ENCODE measurements around the gene CLTCL1.

The CLTCL1 gene

DNA sequence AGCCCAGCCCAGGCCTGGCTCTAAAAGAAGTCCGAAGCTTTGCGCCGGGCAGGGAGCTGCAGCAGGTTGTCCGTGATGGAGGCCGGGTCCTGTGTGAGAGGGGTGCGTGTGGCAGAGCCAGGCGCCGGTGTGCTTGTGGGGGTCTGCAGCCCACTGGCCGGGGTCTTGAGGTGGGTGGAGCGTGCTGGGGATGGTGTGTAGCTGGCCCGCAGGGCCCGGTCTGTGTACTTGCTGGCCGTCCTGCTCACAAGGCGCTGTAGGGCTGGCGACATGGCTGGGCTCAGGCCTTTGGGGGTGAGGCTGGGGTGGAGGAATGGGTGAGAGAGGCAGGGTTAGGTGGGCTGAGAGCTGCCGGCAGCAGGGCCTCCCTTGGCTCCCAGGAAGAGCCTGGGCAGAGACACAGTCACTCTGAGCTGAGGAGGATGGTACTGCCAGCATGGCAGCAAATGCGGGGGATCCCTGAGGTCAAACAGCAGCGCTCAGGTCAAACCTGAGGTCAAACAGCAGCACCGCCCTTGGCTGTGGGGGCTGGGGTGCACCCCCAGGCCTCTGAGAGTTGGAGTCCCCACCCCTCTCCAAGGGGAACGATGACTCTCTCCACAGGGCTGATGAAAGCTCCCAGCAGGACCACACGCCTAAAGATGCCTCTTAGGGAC lies 157.2 kb downstream of the CLTCL1 start:
- ChIA-PET POLR2A (interaction anchor here (1.3 to 3.4 kb wide), 2 partner anchors 10 to 11 kb away, joined by 7 to 29 read pairs; partner anchors contain the start of genes DGCR2 and ESS2), CTCF (no interaction called here)
- TF ChIP-seq, protein P1, sequence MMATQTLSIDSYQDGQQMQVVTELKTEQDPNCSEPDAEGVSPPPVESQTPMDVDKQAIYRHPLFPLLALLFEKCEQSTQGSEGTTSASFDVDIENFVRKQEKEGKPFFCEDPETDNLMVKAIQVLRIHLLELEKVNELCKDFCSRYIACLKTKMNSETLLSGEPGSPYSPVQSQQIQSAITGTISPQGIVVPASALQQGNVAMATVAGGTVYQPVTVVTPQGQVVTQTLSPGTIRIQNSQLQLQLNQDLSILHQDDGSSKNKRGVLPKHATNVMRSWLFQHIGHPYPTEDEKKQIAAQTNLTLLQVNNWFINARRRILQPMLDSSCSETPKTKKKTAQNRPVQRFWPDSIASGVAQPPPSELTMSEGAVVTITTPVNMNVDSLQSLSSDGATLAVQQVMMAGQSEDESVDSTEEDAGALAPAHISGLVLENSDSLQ (IDR thresholded peaks at IDR 0.05), result no peak
- no peak for TF ChIP-seq BHLHE40 (IDR thresholded peaks at IDR 0.05; ENCODE audit: borderline replicate concordance)
- TF ChIP-seq CTBP1 (IDR thresholded peaks at IDR 0.05; ENCODE audit: borderline replicate concordance), result no peak
- no peak for TF ChIP-seq L3MBTL2 (conservative IDR thresholded peaks at IDR 0.05)
- no peak for TF ChIP-seq SUZ12 (IDR thresholded peaks at IDR 0.05)
- no peak for TF ChIP-seq TARDBP (IDR thresholded peaks at IDR 0.05)
- no peak for TF ChIP-seq ARNT (IDR thresholded peaks at IDR 0.05)
- no peak for TF ChIP-seq FOXA1 (IDR thresholded peaks at IDR 0.05)
- TF ChIP-seq SP1 (IDR thresholded peaks at IDR 0.05), result no peak
- no peak for TF ChIP-seq NFRKB (IDR thresholded peaks at IDR 0.05)
- no peak for TF ChIP-seq ELF4 (IDR thresholded peaks at IDR 0.05)
- TF ChIP-seq FOXM1 (IDR thresholded peaks at IDR 0.05; ENCODE audit: borderline replicate concordance), result no peak
- no peak for TF ChIP-seq FOXK2 (IDR thresholded peaks at IDR 0.05)
- no peak for DNase-seq (ENCODE audit: extremely low spot score)

DNA sequence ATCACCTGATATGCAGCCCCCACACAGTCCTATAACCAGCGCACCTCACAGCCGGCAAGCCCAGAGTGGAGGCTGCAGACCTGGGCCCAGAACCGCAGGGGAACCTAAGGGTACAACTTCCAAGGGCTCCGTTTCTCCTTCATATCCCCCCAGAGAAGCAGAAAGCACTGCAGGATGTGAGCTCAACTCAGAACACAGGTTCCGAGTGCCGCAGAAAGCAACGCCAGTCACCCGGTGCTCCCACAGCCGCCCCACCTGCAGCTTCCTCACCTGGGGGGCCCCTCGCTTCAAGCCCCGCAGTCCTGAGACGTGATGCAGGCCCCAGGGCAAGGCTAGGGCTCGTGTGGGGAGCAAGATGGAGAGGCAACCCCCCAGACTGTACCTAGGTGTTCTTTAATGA lies 158.0 kb downstream of the CLTCL1 start:
- no peak for DNase-seq (ENCODE audit: extremely low spot score)
- POLR2A ChIA-PET, result interaction anchor here (1.0 to 3.4 kb wide), 3 partner anchors 11 kb away, joined by 3 to 29 read pairs (median 7); partner anchors contain the start of genes DGCR2 and ESS2
- TF ChIP-seq CTBP1 (IDR thresholded peaks at IDR 0.05; ENCODE audit: borderline replicate concordance), result no peak
- TF ChIP-seq ARNT (IDR thresholded peaks at IDR 0.05), result no peak
- no peak for TF ChIP-seq BHLHE40 (IDR thresholded peaks at IDR 0.05; ENCODE audit: borderline replicate concordance)
- TF ChIP-seq TARDBP (IDR thresholded peaks at IDR 0.05), result no peak
- no peak for TF ChIP-seq ELF4 (IDR thresholded peaks at IDR 0.05)
- CTCF ChIA-PET, result interaction anchor here (1.0 kb wide), 1 partner anchor 11 kb away, joined by 4 read pairs; the partner anchor contains the start of gene ESS2

DNA sequence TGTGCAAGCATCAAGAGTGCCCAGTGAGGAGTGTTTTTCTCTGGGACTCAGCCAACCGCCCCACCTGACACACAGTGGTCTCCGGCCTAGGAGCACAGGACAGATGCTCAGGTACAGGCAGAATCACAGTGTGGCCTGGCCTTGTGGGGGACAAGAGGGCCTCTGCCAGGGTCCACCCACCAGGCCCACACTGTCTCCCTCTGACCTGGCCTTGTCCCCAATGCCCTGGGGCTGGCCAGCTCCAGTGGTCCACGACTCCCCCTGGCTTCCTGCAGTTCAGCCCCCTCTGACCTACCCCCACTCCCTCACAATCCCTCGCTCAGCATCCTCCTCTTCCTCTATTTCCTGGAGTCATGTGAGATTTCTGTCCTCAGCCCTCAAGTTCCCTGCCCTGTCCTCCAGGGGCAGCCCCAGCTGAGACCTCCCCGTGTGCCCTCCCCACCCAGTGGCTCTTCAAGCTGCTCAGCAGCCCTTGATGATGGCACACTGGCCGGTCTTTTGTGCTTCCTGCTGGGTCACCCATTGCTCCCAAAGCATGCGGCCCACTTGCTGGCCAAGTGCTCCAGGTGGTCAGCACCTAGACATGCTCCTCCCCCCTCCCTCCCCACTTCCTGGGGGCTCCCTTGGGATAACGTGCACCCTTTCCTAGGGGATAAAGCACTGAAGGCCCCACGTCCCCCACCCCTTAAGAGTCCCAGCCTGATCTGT lies 158.7 kb downstream of the CLTCL1 start:
- no peak for DNase-seq (ENCODE audit: extremely low spot score)
- no peak for TF ChIP-seq FOXA1 (IDR thresholded peaks at IDR 0.05)
- TF ChIP-seq ELF4 (IDR thresholded peaks at IDR 0.05), result no peak
- TF ChIP-seq SUZ12 (IDR thresholded peaks at IDR 0.05), result no peak
- no peak for TF ChIP-seq FOXK2 (IDR thresholded peaks at IDR 0.05)
- TF ChIP-seq NFRKB (IDR thresholded peaks at IDR 0.05), result no peak
- TF ChIP-seq ARNT (IDR thresholded peaks at IDR 0.05), result no peak
- TF ChIP-seq LEF1 (IDR thresholded peaks at IDR 0.05; ENCODE audit: borderline replicate concordance), result no peak
- no peak for TF ChIP-seq FOXM1 (IDR thresholded peaks at IDR 0.05; ENCODE audit: borderline replicate concordance)
- TF ChIP-seq SP1 (IDR thresholded peaks at IDR 0.05), result no peak
- TF ChIP-seq ZNF384 (IDR thresholded peaks at IDR 0.05), result no peak
- no peak for TF ChIP-seq L3MBTL2 (conservative IDR thresholded peaks at IDR 0.05)
- TF ChIP-seq HDGF (IDR thresholded peaks at IDR 0.05; ENCODE audit: borderline replicate concordance), result no peak
- no peak for TF ChIP-seq TARDBP (IDR thresholded peaks at IDR 0.05)
- TF ChIP-seq CTBP1 (IDR thresholded peaks at IDR 0.05; ENCODE audit: borderline replicate concordance), result no peak
- ChIA-PET POLR2A (interaction anchor here (1.0 to 3.4 kb wide), 2 partner anchors 11 kb away, joined by 3 to 29 read pairs; partner anchors contain the start of genes DGCR2 and ESS2), CTCF (interaction anchor here (0.7 to 1.0 kb wide), 2 partner anchors 12 to 176 kb away, joined by 3 to 4 read pairs; partner anchors contain the start of gene ESS2)

DNA sequence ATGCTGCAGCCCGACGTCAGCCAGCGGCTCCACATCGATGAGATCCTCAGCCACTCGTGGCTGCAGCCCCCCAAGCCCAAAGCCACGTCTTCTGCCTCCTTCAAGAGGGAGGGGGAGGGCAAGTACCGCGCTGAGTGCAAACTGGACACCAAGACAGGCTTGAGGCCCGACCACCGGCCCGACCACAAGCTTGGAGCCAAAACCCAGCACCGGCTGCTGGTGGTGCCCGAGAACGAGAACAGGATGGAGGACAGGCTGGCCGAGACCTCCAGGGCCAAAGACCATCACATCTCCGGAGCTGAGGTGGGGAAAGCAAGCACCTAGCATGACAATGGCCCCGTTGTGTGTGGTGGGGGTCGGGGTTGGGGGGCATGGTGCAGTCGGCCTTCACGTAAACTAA lies 159.4 kb downstream of the CLTCL1 start:
- TF ChIP-seq NFRKB (IDR thresholded peaks at IDR 0.05) (no peak), ZNF384 (IDR thresholded peaks at IDR 0.05) (no peak), FOXA1 (IDR thresholded peaks at IDR 0.05) (no peak), LEF1 (IDR thresholded peaks at IDR 0.05; ENCODE audit: borderline replicate concordance) (no peak), SP1 (IDR thresholded peaks at IDR 0.05) (no peak), TARDBP (IDR thresholded peaks at IDR 0.05) (no peak), HDGF (IDR thresholded peaks at IDR 0.05; ENCODE audit: borderline replicate concordance) (no peak), BHLHE40 (IDR thresholded peaks at IDR 0.05; ENCODE audit: borderline replicate concordance) (no peak), FOXM1 (IDR thresholded peaks at IDR 0.05; ENCODE audit: borderline replicate concordance) (no peak)
- DNase-seq (ENCODE audit: extremely low spot score), result no peak
- ChIA-PET POLR2A (interaction anchor here (3.4 kb wide), 1 partner anchor 12 kb away, joined by 29 read pairs; the partner anchor contains the start of gene ESS2), CTCF (interaction anchor here (0.6 to 0.7 kb wide), 2 partner anchors 37 to 176 kb away, joined by 3 read pairs; no protein-coding TSS in a partner anchor)

DNA sequence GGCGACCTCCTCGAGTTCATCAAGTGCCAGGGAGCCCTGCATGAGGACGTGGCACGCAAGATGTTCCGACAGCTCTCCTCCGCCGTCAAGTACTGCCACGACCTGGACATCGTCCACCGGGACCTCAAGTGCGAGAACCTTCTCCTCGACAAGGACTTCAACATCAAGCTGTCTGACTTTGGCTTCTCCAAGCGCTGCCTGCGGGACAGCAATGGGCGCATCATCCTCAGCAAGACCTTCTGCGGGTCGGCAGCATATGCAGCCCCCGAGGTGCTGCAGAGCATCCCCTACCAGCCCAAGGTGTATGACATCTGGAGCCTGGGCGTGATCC lies 159.9 kb downstream of the CLTCL1 start:
- TF ChIP-seq TARDBP (IDR thresholded peaks at IDR 0.05) (no peak), LEF1 (IDR thresholded peaks at IDR 0.05; ENCODE audit: borderline replicate concordance) (no peak), HDGF (IDR thresholded peaks at IDR 0.05; ENCODE audit: borderline replicate concordance) (no peak), FOXM1 (IDR thresholded peaks at IDR 0.05; ENCODE audit: borderline replicate concordance) (no peak), ELF4 (IDR thresholded peaks at IDR 0.05) (no peak), SP1 (IDR thresholded peaks at IDR 0.05) (no peak), SUZ12 (IDR thresholded peaks at IDR 0.05) (no peak)
- CTCF ChIA-PET, result interaction anchor here (0.6 kb wide), 1 partner anchor 38 kb away, joined by 3 read pairs; no protein-coding TSS in a partner anchor
- POLR2A ChIA-PET, result interaction anchor here (3.0 to 3.4 kb wide), 2 partner anchors 12 to 13 kb away, joined by 10 to 29 read pairs; partner anchors contain the start of gene ESS2
- no peak for DNase-seq (ENCODE audit: extremely low spot score)

DNA sequence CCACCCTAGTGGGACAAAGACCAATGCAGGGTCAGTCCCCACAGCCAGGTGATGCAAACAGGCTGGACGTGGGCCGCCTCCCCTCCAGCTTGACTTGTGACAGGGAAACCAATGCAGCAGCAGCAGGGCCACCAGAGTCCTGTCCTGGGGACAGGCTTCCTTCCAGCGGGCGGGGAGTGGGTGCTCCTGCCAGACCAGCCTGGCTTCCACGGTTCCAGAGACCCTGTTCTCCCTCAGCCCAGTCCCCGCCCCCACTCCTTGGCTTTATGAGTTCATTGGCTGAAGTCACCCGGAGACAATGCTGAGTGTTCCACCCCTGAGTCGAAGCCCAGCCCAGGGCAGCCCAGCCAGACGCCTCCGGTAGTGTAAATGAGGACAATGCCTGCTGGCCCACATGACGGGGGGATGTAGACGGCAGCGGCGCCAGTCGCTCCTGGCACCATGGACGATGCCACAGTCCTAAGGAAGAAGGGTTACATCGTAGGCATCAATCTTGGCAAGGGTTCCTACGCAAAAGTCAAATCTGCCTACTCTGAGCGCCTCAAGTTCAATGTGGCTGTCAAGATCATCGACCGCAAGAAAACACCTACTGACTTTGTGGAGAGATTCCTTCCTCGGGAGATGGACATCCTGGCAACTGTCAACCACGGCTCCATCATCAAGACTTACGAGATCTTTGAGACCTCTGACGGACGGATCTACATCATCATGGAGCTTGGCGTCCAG lies 160.4 kb downstream of the CLTCL1 start, which contains the start of gene TSSK2:
TSS of gene TSSK2 (plus strand) at position 350 of the 726 bp plus-strand sequence. CDS start at position 442, 92 bp downstream.
- ChIA-PET POLR2A (interaction anchor here (3.0 kb wide), 1 partner anchor 13 kb away, joined by 10 read pairs; the partner anchor contains the start of gene ESS2), CTCF (no interaction called here)
- no peak for DNase-seq (ENCODE audit: extremely low spot score)
- TF ChIP-seq BHLHE40 (IDR thresholded peaks at IDR 0.05; ENCODE audit: borderline replicate concordance) (no peak), LEF1 (IDR thresholded peaks at IDR 0.05; ENCODE audit: borderline replicate concordance) (no peak), NFRKB (IDR thresholded peaks at IDR 0.05) (no peak), FOXK2 (IDR thresholded peaks at IDR 0.05) (no peak), TARDBP (IDR thresholded peaks at IDR 0.05) (no peak), CTBP1 (IDR thresholded peaks at IDR 0.05; ENCODE audit: borderline replicate concordance) (no peak), HDGF (IDR thresholded peaks at IDR 0.05; ENCODE audit: borderline replicate concordance) (no peak), ZNF384 (IDR thresholded peaks at IDR 0.05) (no peak), FOXA1 (IDR thresholded peaks at IDR 0.05) (no peak), SUZ12 (IDR thresholded peaks at IDR 0.05) (no peak)
- TF ChIP-seq, protein P1 (IDR thresholded peaks at IDR 0.05), result no peak

All from HEK293T (cell line).